ENCODE measurements around the gene NUBPL.

GRCh38 chr14:31825459-31825858, 264.3 kb downstream of the NUBPL start:
- TF ChIP-seq TEAD4 (IDR thresholded peaks at IDR 0.05) (no peak), EP300 (IDR thresholded peaks at IDR 0.05; ENCODE audit: borderline replicate concordance) (no peak), CREB1 (IDR thresholded peaks at IDR 0.05; ENCODE audit: low read depth) (no peak), TAF1 (IDR thresholded peaks at IDR 0.05; ENCODE audit: low read depth) (no peak), FOXM1 (IDR thresholded peaks at IDR 0.05; ENCODE audit: borderline replicate concordance, low read depth) (no peak), MAX (IDR thresholded peaks at IDR 0.05) (no peak), USF1 (IDR thresholded peaks at IDR 0.05) (no peak), RAD21 (IDR thresholded peaks at IDR 0.05; ENCODE audit: low read depth) (no peak), EGR1 (IDR thresholded peaks at IDR 0.05) (no peak)
